ENCODE data around the gene ULK4.

The ULK4 gene

DNA sequence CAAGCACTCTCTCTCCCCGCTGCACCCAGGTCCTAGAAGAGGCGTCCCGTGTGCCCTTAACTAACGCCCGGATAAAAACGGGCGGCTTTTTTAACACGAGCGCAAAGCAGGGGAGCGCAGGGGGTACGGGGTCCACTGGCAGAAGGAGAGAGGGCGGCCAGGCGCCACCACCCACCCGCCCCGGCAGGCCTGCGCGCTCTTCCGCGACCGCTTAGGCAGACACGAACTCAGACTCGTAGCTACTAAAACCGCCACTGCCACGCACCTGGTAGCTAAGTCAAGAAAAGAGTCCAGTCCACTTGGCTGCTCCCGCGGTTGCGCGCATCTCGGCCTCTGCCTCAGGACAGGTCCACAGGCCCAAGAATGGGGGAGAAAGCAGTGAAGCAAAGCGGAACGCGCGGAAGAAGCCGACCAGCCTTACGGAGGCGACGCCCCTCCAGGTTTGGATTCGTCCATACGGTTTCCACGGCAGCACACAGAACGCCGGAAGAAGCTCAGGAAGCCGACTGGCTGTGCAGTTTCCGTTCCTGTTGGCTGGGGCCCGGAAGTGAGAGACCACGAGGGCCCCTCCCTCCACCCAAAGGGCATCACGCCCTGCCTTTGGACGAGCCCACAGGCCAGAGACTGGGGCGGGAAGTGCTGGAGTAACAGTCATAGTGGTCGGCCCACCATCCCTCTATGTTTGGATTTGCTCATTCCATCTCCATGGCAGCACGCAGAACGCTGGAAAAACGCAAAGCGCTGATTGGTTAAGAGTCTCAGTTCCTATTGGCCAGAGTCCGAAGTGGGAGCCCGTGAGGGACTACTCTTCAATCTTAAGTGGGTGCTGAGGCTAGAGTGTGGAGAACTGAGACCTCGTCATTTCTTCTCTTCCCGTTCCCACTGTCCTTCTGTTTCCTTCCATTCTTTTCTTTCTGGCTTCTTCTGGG is at the start of gene ULK4:
ULK4 (minus strand) TSS at position 353 of the 929 bp plus-strand sequence. CDS start 7,344 bp downstream, outside the sequence.
- Histone ChIP-seq H3K36me3 (replicated peaks; ENCODE audit: low read depth, low read length) (no peaks in the 10 kb centered on the region), H4K20me1 (ENCODE audit: insufficient read depth, low read length) (no peaks in the 10 kb centered on the region), H3K9me3 (ENCODE audit: insufficient read depth, low read length) (no peaks in the 10 kb centered on the region), H3K27me3 (ENCODE audit: low read depth, low read length) (no peaks in the 10 kb centered on the region), H3K4me2 (ENCODE audit: low read length) (peak within 1 kb of the TSS; percentile 99), H3K27ac (ENCODE audit: low read length) (peak within 1 kb of the TSS; percentile 39), H3K9ac (ENCODE audit: low read length) (peak within 1 kb of the TSS; percentile 66), H3K79me2 (ENCODE audit: low read length) (peaks cover 4% of the 10 kb centered on the region; the same call in 1 of the 2 replicates), H3K4me1 (ENCODE audit: low read length) (peaks cover 12% of the 10 kb centered on the region), H2AFZ (ENCODE audit: low read depth, low read length) (peak within 1 kb of the TSS; percentile 95), H3K4me3 (ENCODE audit: low read length) (peak within 1 kb of the TSS; percentile 89)
- TF ChIP-seq, protein P1, sequence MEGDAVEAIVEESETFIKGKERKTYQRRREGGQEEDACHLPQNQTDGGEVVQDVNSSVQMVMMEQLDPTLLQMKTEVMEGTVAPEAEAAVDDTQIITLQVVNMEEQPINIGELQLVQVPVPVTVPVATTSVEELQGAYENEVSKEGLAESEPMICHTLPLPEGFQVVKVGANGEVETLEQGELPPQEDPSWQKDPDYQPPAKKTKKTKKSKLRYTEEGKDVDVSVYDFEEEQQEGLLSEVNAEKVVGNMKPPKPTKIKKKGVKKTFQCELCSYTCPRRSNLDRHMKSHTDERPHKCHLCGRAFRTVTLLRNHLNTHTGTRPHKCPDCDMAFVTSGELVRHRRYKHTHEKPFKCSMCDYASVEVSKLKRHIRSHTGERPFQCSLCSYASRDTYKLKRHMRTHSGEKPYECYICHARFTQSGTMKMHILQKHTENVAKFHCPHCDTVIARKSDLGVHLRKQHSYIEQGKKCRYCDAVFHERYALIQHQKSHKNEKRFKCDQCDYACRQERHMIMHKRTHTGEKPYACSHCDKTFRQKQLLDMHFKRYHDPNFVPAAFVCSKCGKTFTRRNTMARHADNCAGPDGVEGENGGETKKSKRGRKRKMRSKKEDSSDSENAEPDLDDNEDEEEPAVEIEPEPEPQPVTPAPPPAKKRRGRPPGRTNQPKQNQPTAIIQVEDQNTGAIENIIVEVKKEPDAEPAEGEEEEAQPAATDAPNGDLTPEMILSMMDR (IDR thresholded peaks at IDR 0.05; ENCODE audit: low read depth, low read length): no peak
- TF ChIP-seq EZH2phosphoT487 (IDR thresholded peaks at IDR 0.05; ENCODE audit: low read depth): no peak

DNA sequence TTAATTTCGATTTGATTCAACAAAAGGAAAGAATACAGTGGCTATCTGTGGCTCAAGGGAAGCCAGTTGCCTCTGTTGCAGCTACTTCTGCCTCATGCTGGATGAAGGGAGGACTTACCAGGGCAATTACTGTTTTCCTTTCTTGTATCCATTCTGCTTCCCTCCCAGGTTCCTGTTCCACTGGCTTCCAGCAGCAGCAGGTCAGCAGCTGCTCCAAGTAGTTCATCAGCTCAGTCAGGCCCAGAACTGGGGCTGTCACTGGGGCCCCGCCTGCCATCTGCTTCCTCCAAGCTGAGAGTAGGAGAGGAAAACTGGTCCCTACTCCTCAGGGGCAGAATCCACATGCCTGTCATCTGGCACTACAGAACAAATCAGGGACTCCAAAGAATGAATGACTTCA is 48.6 kb upstream of the ULK4 start:
- Histone ChIP-seq H3K36me3 (replicated peaks; ENCODE audit: low read depth, low read length) (peaks cover 12% of the 10 kb centered on the region), H4K20me1 (ENCODE audit: insufficient read depth, low read length) (peaks cover 10% of the 10 kb centered on the region)
- TF ChIP-seq EZH2phosphoT487 (IDR thresholded peaks at IDR 0.05; ENCODE audit: low read depth): no peak
- TF ChIP-seq, protein P1 (IDR thresholded peaks at IDR 0.05; ENCODE audit: low read depth, low read length): no peak

DNA sequence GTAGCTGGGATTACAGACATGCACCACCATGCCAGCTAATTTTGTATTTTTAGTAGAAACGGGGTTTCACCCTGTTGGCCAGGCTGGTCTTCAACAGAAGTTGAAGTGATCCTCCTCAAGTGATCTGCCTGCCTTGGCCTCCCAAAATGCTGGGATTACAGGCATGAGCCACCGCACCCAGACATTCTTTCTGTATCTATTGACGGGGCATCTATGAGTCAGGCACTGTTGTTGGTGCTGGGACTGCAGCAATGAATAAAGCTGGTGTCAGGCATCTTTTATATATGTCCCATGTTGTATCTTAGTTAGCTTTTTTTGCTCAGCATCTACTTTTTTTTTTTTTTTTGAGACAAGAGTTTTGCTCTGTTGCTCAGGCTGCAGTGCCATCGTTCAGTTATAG is 47.6 kb upstream of the ULK4 start:
- Histone ChIP-seq H3K27me3 (ENCODE audit: low read depth, low read length) (no peaks in the 10 kb centered on the region), H3K4me3 (ENCODE audit: low read length) (no peak overlapping the region), H3K4me2 (ENCODE audit: low read length) (no peak overlapping the region), H3K4me1 (ENCODE audit: low read length) (peaks cover 62% of the 10 kb centered on the region), H3K27ac (ENCODE audit: low read length) (no peak overlapping the region), H2AFZ (ENCODE audit: low read depth, low read length) (no peak overlapping the region), H3K9me3 (ENCODE audit: insufficient read depth, low read length) (no peaks in the 10 kb centered on the region), H4K20me1 (ENCODE audit: insufficient read depth, low read length) (no peaks in the 10 kb centered on the region), H3K9ac (ENCODE audit: low read length) (no peak overlapping the region), H3K36me3 (replicated peaks; ENCODE audit: low read depth, low read length) (peaks cover 4% of the 10 kb centered on the region), H3K79me2 (ENCODE audit: low read length) (peaks cover 14% of the 10 kb centered on the region)
- no peak for TF ChIP-seq EZH2phosphoT487 (IDR thresholded peaks at IDR 0.05; ENCODE audit: low read depth)
- TF ChIP-seq, protein P1 (IDR thresholded peaks at IDR 0.05; ENCODE audit: low read depth, low read length): no peak

More for the DNA sequence above, 48.6 kb upstream of the ULK4 start:
- Histone ChIP-seq H2AFZ (ENCODE audit: low read depth, low read length) (no peak overlapping the region), H3K4me3 (ENCODE audit: low read length) (no peak overlapping the region), H3K79me2 (ENCODE audit: low read length) (peaks cover 24% of the 10 kb centered on the region), H3K27me3 (ENCODE audit: low read depth, low read length) (no peaks in the 10 kb centered on the region), H3K9ac (ENCODE audit: low read length) (peak overlapping the region; percentile 5; the same call in 1 of the 2 replicates), H3K4me2 (ENCODE audit: low read length) (peak overlapping the region; percentile 33), H3K9me3 (ENCODE audit: insufficient read depth, low read length) (no peaks in the 10 kb centered on the region), H3K27ac (ENCODE audit: low read length) (peak overlapping the region; percentile 31), H3K4me1 (ENCODE audit: low read length) (peaks cover 65% of the 10 kb centered on the region)

DNA sequence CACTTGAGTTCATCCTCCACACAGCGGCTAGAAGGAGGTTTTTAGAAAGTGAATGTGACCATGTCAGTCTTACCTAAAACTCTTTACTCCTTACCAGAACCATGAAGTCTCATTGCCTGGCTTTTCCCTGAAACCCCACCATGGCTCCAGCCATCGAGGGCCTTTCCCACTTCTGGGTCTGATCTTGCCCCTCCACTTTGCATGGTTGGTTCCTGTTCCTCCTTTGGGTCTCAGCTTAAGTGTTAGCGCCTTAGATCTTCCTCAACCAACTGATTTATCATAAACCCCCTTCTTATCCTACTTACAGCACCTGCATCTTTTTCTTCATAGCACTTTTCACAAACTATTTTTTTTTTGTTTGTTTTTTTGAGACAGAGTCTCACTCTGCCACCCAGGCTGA is 45.9 kb upstream of the ULK4 start:
- Histone ChIP-seq H3K27me3 (ENCODE audit: low read depth, low read length) (no peaks in the 10 kb centered on the region), H3K4me1 (ENCODE audit: low read length) (peaks cover 62% of the 10 kb centered on the region), H3K36me3 (replicated peaks; ENCODE audit: low read depth, low read length) (peaks cover 4% of the 10 kb centered on the region), H2AFZ (ENCODE audit: low read depth, low read length) (no peak overlapping the region), H4K20me1 (ENCODE audit: insufficient read depth, low read length) (no peaks in the 10 kb centered on the region), H3K4me3 (ENCODE audit: low read length) (peak overlapping the region; percentile 23; the same call in 1 of the 2 replicates), H3K27ac (ENCODE audit: low read length) (peak overlapping the region; percentile 90), H3K4me2 (ENCODE audit: low read length) (peak overlapping the region; percentile 56), H3K9me3 (ENCODE audit: insufficient read depth, low read length) (0 out of 2 replicates have a peak, but pooled peaks cover under 1% of the 10 kb centered on the region), H3K9ac (ENCODE audit: low read length) (peak overlapping the region; percentile 52; the same call in 1 of the 2 replicates), H3K79me2 (ENCODE audit: low read length) (0 out of 2 replicates have a peak, but pooled peaks cover 5% of the 10 kb centered on the region)
- TF ChIP-seq, protein P1 (IDR thresholded peaks at IDR 0.05; ENCODE audit: low read depth, low read length): no peak
- TF ChIP-seq EZH2phosphoT487 (IDR thresholded peaks at IDR 0.05; ENCODE audit: low read depth): no peak

Measured in OCI-LY3 (cell line).